ENCODE data around the gene RECK. TPM values are rescaled to one million over a fixed set of nuclear protein-coding genes. Genes with fewer than 3 reads are reported as not detected.

The RECK gene
- polyA plus RNA-seq, 1 experiment, result 112 TPM

DNA sequence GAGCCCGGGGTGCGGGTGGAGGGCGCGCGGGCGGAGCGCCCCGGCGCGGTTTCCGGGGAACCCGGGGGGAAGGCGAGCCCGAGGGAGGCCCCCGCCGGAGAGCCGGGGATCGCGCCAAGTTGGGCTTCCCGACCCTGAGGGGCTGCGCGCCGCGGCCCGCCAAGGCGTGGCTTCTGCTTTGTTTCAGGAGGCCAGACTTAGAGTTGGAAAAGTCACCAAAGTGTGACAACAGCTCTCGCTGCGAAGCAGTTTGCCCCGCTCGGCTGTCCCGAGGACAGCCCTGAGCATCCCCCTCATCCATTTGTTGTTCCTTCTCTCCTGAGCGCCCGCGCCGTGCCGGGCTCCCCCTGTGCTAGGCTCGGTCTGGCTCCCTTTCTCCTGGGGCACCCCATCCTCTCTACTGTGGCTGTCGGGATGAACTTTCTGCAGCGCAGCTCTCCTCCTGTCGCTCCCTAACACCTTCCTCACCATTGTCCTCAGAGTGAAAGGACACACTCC lies 100.2 kb downstream of the RECK start:
- CTCF ChIA-PET, result interaction anchor here (1.0 to 1.2 kb wide), 4 partner anchors 30 to 191 kb away, joined by 3 to 5 read pairs (median 4); no protein-coding TSS in a partner anchor

DNA sequence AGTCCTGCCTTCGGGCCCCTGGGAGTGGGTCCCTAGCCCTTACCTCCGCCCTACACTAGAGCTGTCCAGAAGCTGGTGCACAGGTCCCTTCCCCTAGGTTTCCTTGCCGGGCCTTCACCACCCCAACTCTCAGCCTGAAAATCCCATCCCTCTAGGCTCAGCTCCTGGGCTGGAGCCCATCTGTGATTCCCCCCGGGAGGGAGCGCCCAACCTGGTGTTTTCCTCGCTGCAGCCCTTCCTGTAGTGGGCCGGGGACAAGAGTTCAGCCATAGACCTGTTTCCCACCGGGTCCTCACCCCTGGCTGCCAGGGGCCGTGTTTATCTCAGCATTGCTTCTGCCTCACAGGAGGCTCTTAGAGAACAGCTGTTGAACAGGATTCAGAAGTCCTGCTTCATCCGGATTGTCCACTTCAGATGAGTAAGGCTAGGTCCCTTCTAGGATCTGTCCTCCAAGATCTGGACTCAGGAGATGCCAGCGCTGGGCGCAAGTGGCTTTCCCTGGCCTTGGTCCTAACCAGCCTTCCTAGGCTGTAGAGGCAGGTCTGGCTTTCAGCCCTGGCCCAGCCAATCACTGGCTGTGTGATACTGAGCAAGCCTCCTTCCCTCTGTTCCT lies 100.8 kb downstream of the RECK start:
- ChIA-PET CTCF (interaction anchor here (1.0 to 1.2 kb wide), 4 partner anchors 29 to 192 kb away, joined by 3 to 5 read pairs (median 4); no protein-coding TSS in a partner anchor), POLR2A (interaction anchor here (1.0 to 1.9 kb wide), 5 partner anchors 11 to 53 kb away, joined by 3 to 14 read pairs (median 3); partner anchors contain the start of gene CLTA)
- H3K4me3 ChIP-seq (ENCODE audit: low read depth, low read length), result peak overlapping the region; percentile 76
- TF ChIP-seq, protein P1, sequence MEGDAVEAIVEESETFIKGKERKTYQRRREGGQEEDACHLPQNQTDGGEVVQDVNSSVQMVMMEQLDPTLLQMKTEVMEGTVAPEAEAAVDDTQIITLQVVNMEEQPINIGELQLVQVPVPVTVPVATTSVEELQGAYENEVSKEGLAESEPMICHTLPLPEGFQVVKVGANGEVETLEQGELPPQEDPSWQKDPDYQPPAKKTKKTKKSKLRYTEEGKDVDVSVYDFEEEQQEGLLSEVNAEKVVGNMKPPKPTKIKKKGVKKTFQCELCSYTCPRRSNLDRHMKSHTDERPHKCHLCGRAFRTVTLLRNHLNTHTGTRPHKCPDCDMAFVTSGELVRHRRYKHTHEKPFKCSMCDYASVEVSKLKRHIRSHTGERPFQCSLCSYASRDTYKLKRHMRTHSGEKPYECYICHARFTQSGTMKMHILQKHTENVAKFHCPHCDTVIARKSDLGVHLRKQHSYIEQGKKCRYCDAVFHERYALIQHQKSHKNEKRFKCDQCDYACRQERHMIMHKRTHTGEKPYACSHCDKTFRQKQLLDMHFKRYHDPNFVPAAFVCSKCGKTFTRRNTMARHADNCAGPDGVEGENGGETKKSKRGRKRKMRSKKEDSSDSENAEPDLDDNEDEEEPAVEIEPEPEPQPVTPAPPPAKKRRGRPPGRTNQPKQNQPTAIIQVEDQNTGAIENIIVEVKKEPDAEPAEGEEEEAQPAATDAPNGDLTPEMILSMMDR (IDR thresholded peaks at IDR 0.05; ENCODE audit: low read depth, low read length), result no peak
- no peaks in the 10 kb centered on the region for H3K27me3 ChIP-seq (ENCODE audit: control insufficient read depth, insufficient read depth, low read length)
- no peak for DNase-seq (ENCODE audit: low read depth, low spot score)
- no peaks in the 10 kb centered on the region; the same call in 1 of the 2 replicates for H3K9me3 ChIP-seq (ENCODE audit: control insufficient read depth, insufficient read depth, low read length)
- peak overlapping the region; percentile 39 for H3K27ac ChIP-seq (ENCODE audit: low read depth, low read length)

More for the DNA sequence above, 100.2 kb downstream of the RECK start:
- Histone ChIP-seq H3K27ac (ENCODE audit: low read depth, low read length) (peak overlapping the region; percentile 39), H3K27me3 (ENCODE audit: control insufficient read depth, insufficient read depth, low read length) (no peaks in the 10 kb centered on the region), H3K9me3 (ENCODE audit: control insufficient read depth, insufficient read depth, low read length) (no peaks in the 10 kb centered on the region; the same call in 1 of the 2 replicates), H3K4me3 (ENCODE audit: low read depth, low read length) (peak overlapping the region; percentile 76)
- TF ChIP-seq, protein P1 (IDR thresholded peaks at IDR 0.05; ENCODE audit: low read depth, low read length), result no peak
- POLR2A ChIA-PET, result interaction anchor here (0.9 to 1.9 kb wide), 7 partner anchors 12 to 54 kb away, joined by 3 to 14 read pairs (median 4); partner anchors contain the start of gene CLTA
- no peak for DNase-seq (ENCODE audit: low read depth, low spot score)

DNA sequence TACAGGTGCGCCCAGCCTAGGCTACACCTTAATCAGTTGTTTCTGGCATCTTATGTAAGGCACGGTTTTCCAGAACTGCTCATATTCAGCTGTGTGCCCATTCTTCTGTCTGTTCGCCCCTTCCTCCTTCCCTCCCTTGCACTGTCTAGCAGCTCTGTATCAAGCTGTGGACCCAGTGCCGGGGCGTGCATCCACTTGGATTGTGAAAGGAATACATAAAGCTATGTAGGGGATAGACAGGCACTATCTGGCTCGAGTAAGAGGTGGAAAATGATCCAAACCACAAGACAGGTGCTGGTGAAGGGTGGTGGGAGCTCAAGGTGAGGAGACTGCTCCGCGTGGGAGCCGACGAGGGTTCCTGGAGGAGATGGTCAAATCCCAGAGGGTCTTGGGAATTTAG lies 101.8 kb downstream of the RECK start:
- POLR2A ChIA-PET, result interaction anchor here (1.5 kb wide), 1 partner anchor 52 kb away, joined by 4 read pairs; the partner anchor contains the start of gene CLTA
- Histone ChIP-seq H3K9me3 (ENCODE audit: control insufficient read depth, insufficient read depth, low read length) (no peaks in the 10 kb centered on the region; the same call in 1 of the 2 replicates), H3K27me3 (ENCODE audit: control insufficient read depth, insufficient read depth, low read length) (no peaks in the 10 kb centered on the region), H3K27ac (ENCODE audit: low read depth, low read length) (no peak overlapping the region), H3K4me3 (ENCODE audit: low read depth, low read length) (no peak overlapping the region)
- CTCF ChIA-PET, result no interaction called here
- TF ChIP-seq, protein P1 (IDR thresholded peaks at IDR 0.05; ENCODE audit: low read depth, low read length), result no peak
- no peak for DNase-seq (ENCODE audit: low read depth, low spot score)

DNA sequence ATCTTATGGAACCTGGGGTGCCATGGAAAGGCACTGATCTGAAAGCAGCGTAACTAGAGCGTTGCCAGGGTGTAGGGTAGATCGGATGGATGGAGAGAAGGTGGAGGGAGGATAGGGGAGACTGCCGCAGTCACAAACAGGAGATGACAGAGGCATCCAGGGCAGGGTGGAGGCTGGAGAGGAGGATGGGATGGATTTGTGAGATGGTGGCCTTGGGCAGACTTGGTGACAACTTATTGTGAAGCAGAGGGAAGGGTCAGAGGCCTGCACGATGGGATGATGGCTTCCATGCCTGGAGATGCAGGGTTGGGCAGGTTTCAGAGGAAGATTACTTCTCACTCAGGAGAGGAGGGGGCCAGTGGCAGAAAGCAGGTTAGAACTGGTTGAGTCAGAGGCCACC lies 102.2 kb downstream of the RECK start:
- no peak for DNase-seq (ENCODE audit: low read depth, low spot score)
- CTCF ChIA-PET, result interaction anchor here (1.4 kb wide), 1 partner anchor 131 kb away, joined by 7 read pairs; no protein-coding TSS in a partner anchor

More for the DNA sequence above, 102.2 kb downstream of the RECK start:
- POLR2A ChIA-PET, result interaction anchor here (1.5 kb wide), 1 partner anchor 52 kb away, joined by 4 read pairs; the partner anchor contains the start of gene CLTA
- Histone ChIP-seq H3K9me3 (ENCODE audit: control insufficient read depth, insufficient read depth, low read length) (no peaks in the 10 kb centered on the region; the same call in 1 of the 2 replicates), H3K27ac (ENCODE audit: low read depth, low read length) (no peak overlapping the region), H3K4me3 (ENCODE audit: low read depth, low read length) (no peak overlapping the region), H3K27me3 (ENCODE audit: control insufficient read depth, insufficient read depth, low read length) (no peaks in the 10 kb centered on the region)
- TF ChIP-seq, protein P1 (IDR thresholded peaks at IDR 0.05; ENCODE audit: low read depth, low read length), result no peak

Data from AG04450 (cell line).